Sigmoid colon (tissue), 4 donors: Measurements from ENCODE around the gene SDR42E2.

ENCODE experiments used
- CTCF ChIP-seq, 4 experiments: fragments of 450-650 bp in 3 of 4; fragments of 200-600 bp in 1 of 4; IDR thresholded peaks; one replicate each; pipeline ENCODE4 v1.5.1; 2016 to 2019; ENCODE audit warnings: antibody characterized with exemption in 4 of 4, mild to moderate bottlenecking in 3 of 4, moderate library complexity in 2 of 4
- EP300 ChIP-seq, 4 donors: sonication (generic); formaldehyde crosslinking; IDR thresholded peaks; one replicate each; pipeline ENCODE4 v1.6.1; 2017; ENCODE audit warnings: antibody characterized with exemption in 4 of 4
- POLR2A ChIP-seq, 2 donors: fragments of 450-650 bp; IDR thresholded peaks; one replicate each; pipeline ENCODE4 v1.6.1; 2016; ENCODE audit warnings: antibody characterized with exemption in 2 of 2, mild to moderate bottlenecking in 2 of 2, moderate library complexity in 2 of 2
- POLR2AphosphoS5 ChIP-seq, 4 donors: sonication (generic); formaldehyde crosslinking; IDR thresholded peaks; one replicate each; pipeline ENCODE4 v1.6.1; 2017; ENCODE audit warnings: antibody characterized with exemption in 4 of 4

GRCh38 chr16:22164482-22164881 lies 2.2 kb downstream of the SDR42E2 start:
- TF ChIP-seq CTCF (IDR thresholded peaks at IDR 0.05): no peak
- no peak for TF ChIP-seq POLR2A (IDR thresholded peaks at IDR 0.05)
- no peak for TF ChIP-seq POLR2AphosphoS5 (IDR thresholded peaks at IDR 0.05)
- no peak for TF ChIP-seq EP300 (IDR thresholded peaks at IDR 0.05)
